NCI-H146 treated with DMSO at 0.1 percent for 48 hours (cell line): Measurements from ENCODE around the gene ARHGAP26.

Experiments used
- DNase-seq: peaks from one replicate; lab custom pipeline; 2025; ENCODE audit not compliant: unreplicated experiment; lab: John Stamatoyannopoulos, UW

The ARHGAP26 gene

DNA sequence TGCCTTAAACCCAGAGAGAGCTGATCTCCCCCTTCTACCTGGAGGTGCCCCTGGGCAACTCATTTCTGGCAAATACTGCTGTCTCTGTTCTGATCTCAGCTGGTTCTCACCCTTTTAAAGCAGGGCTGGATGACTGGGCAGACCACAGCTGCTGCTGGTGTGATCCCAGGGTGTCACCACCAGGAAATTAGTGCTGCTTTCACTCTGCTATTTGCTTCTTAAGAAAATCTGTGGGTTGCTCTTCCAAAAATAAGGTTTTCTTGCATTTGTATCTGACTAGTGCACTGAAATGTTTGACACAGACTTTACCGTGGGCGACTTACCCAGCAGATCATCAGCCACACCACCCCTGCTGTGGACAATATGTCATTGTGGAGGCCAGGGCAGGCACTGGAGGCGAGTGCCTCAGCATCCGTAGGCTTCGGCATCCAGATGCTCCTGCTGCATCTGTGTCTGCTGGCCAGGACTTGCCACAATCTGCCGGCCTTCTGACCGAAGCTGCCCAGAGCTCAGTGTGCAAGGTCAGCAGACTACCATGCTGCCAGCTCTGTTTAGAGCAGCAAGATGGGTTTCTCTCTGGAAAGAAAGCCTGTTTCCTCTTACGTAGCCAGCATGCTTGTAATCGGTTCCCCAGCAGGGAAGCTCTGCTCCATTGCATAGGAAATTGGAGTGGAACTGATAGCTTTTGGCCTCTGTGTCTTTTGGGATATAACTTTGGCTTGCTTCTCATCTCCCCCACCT is 13.6 kb downstream of the ARHGAP26 start:
- no peak for DNase-seq

DNA sequence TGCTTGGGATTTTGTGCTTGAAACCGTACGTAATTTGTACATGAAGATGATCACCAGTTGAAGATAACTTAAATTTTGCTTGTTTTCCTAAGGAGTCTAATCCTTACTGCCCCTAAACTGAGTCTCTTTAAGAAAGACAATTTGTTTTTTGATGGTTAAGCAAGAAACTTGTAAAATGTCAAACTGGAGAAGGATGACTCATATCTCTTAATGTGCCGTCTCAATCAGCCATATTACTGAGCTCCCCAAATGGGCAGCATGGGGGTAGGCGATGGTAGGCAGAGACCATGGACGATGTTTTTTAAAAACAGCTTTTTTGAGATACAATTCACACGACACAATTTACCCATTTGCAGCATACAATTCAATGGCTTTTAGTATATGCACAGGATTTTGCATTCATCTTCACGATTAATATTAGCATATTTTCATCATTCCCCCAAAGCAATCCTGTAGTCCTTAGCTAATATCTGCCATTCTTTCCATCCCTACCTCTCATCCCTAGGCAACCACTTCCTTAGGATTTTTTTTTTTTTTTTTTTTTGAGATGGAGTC is 14.3 kb downstream of the ARHGAP26 start:
- no peak for DNase-seq

DNA sequence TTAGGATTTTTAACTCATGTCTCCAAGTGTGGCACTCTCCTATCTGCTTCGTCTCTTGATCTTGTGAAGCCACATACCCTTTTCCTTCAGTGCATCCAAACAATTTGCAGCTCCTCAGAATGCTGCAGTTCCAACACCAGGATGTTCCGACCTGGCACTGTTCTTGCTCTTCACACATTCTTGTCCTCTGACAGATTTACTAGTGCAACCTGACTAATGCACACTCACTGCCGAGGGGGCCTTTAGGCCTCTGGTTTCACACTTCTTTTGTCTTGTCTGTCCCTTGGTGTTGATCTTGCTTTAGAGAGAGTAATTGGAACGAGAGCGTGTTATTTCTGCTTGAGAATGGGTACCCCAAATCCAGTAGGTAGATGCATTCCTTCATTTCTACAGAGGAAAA is 15.0 kb downstream of the ARHGAP26 start:
- DNase-seq: no peak

DNA sequence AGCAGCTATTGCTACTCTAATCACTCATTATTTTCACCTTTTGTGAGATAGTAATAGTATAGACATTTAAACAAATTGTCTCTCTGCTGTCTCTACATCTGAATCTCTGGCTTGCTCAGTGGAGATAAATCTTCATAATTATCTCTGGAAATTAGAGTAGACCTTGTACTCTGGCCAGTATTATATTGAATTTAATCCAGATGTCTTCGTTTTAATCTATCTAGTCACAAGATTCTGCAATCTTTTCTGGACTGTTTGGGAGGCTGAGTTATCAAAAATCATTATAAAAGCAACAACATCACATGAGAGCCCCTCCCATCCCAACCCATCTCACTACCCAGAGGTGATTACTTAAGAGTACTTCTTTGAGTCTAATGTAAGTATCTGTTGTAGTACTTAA is 19.0 kb downstream of the ARHGAP26 start:
- DNase-seq: no peak

DNA sequence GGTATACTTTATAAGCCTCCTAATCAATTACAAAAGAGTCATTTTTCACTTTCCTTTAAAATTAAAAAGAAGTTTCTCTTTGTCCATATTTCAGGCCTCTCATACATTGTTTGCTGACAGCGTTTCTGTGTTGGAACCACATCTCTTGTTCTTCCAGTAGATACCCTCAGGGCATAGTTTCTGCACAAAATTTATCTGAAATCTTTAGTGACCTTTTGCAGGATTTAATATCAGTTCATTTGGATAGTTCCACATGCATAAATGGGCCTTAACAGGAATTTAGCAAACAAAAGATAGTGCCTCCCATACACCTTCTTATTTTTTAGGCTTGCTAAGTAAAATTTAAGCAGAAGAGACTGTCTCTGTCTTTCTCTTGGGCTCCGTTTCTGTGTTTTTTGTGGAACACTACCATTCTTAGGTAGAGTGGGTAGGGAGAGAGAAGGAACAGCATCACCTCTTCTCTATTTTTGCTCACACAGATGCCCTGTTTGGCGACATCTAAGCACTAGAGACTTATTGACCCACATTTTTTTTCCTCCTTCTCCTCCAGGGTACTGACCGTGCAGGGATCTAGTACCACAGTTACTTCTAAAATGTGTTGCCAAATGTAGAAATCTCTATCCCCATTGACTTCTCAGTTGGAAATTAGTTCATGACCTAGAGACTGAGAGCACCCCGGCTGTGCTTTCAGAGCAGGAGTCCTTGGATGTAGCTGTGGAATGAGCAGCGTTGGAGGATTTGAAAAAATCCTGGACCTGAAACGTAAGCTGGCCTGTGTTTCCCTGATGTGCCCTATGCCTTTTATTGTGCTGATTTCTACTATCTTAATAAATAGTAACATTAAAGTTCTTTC is 22.1 kb downstream of the ARHGAP26 start:
- DNase-seq: no peak

DNA sequence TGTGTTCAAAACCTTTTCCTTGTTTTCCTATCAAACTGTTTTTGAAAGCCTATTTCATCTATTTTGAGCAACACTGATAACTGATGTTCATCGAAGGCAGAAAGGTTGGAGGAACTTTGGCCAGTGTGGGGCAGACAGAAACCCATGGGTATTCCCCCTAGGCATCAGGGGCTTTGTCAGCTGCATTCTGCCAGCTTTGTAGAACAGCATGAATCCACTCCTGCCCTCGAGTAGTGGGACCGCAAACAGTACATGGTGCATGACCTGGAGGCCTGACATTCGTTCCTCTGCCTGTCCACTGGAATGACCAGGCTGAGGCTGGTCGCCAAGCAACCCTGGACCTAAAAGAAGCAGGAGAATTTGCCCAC is 22.7 kb downstream of the ARHGAP26 start:
- no peak for DNase-seq

DNA sequence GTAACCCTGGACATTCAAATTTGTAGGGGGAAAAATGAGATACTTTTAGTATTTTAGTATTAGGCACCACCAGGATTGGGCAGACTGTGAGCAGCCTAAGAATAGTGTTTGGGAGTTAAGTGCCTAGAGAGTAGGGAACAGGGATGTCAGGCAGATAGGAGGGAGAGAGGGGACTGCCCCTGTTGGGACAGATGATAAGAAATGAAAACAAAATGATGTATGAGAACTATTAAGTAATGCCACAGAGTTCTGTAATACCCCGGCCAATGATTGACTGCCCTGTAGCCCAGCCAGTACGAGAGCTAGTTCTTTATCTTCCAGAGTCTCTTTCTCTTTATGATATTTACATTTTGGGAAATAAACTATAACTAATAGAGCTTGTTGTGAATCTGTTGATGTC is 24.4 kb downstream of the ARHGAP26 start:
- no peak for DNase-seq

DNA sequence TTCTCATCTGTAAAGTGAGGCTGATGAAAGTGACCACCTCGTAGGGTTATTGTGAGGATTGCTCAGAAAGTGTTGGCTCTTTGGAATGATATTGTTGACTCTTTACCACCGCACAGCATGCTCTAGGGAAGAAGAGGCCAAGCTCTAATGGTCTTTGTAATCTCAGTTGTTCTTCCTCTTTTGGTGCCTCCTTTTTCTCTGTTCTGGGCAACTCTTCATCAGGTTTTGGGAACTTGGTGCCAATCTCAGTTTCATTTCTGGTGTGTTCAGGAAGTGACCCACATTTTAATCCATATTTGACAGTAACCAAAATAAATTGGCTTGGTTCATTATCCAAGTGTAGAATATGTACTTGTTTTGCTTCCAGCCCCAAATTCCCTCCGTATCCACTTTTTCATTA is 25.1 kb downstream of the ARHGAP26 start:
- DNase-seq: no peak

DNA sequence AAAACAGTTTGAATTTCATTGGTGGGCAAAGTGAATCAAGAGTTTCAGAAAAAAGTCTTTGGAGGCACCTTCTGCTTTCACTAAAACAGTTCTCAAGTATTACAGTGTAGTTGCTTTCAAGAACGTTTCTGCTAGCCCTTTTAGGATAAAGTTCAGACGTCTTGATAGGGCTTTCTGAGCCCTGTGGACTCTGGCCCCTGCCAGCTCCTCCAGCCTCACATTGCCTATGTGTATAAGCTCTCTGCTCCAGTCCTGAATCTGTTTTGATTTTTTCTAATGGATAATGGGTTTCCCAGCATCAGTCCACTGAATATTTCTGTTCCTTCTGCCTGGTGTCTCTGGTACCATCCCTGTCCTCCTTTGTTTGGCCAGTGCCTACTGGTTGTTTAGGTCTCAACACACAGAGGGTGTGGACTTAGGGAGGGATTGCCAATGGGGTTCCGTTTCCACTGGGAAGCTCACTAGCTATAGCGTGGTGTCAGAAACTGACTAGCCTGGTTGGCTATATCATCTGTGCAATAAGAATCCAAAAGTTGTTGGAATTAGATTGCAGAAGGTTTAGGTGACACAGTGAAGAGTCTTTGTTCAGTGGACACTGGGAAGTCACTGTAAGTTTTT is 26.4 kb downstream of the ARHGAP26 start:
- DNase-seq: no peak

DNA sequence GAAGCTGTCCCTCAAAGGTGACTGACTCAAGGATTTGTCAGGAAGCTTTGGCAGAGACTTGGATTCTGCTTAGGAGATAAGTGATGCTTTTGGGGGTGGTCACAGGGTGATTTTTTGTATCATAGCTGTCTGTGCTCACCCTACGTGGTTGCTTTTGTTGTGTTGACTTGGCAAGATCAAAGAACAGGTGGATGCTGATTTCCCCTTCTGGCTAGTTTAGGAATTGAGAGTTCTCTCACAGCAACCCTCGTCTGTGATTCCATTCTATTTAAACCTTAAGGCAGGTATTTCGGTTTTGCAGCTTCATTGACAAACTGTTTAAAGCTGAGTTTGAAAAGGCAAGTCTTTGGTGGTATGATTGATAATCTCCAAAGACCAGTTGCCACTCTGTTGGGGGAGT is 27.2 kb downstream of the ARHGAP26 start:
- DNase-seq: no peak

DNA sequence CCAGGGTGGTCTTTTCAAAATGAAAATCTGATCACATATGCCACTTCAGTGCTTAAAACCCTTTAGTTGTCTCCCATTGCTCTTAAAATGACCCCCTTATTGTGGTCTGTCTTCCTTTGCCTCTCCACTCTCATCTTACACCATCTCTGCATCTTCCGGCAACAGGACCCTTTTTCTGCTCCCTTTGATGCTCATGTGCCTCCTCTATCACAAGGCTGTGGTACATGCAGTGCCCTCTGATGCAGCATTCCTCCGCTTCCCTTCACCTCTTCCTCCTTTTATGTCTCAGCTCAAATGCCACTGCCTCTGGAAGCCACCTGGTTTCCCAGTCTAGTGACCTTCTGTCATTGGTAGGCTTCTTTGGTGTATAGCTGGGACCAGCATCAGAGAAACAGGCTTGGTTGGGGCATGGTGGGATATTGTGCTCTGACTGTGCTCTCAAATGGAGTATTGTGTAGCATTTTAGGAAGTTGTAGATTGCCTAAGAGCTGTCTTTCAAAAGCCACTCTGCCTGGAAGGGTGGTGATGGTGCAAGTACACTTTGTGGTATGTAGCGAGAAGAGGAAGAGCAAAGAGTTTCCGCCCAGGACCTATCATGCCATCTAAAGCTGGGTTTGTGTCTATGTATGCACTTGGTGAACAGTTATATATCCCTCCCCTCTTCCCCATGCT is 28.1 kb downstream of the ARHGAP26 start:
- no peak for DNase-seq

DNA sequence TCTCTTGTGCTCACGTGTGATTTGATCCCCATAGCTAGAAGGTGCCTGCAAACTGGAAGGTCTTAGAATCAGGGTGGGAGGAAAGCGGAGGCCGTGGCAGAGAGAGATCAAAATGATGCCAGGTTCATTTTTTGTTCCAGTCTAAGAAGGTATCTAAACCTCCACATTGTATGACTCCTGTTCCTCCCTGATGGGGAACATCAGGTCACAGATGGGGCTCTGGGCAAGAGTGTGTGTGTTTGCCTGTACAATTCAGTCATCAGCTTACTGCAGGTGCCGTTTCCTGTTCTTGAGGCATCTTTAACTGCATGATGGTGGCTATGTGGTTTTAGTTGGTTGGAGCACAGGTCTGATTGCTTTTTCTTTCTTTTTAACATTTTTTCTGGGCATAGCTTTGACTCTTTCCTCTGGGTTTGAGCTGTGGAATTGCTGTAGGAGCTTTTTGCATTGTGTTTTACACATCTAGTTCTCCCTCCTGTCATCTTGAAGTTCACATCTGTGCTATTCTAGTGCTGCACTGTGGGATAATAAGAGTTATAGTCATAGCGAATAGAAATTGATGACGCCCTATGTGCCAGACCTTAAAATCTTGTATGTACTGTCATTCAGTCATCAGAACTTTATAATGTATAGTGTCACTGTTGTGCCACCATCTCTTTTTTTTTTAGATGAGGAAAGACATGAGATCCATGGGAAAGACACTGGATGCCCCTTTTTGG is 30.8 kb downstream of the ARHGAP26 start:
- DNase-seq: no peak

DNA sequence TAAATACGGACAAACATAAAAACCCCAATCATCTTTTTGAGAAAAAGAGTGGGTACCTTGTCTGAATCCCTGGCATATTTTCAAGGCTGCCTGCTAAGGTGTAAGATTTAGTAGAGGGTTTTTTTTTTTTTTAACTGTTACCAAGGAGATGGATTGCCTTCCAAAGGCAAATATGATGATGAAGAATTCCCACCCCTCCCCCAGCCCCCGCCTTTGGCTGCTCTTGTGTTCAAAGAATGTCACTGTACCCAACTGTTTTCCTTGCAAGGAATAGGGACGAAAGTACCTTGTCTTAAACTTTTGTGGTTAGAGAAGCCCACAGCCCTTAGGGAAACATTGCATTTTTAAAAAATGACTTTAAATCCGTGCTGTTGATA is 31.3 kb downstream of the ARHGAP26 start:
- DNase-seq: no peak

DNA sequence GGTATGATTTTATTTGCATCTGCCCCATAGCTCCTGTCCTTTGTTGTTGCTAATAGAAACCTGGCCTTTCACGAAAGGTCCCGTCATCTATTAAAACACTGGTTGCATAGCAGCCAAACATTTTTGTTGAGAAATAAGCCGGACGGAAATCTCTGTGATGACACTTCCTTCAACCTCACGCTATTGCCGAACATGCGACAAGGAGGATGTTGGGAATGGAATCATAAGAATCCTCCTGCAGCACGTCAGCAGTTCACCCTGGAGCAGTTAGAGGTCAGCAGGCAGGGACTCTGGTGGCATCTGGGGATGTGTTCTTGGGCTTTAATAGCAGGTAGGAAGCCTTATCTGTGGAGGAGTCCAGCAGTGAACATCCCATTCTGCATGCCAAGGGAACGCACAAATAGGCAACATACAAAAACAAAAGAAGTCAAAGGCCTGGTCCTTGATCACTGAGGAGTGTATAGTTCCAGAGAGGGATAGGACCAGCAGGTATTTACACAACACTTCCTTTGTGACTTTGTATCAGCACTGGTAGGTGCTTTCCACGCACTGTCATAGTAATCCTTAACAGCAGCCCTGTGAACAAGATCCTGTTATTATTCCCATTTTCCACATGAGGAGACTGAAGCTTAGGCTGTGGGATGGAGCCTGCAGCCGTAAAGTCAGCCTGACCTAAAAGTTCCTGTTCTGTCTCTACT is 33.4 kb downstream of the ARHGAP26 start:
- DNase-seq: no peak

DNA sequence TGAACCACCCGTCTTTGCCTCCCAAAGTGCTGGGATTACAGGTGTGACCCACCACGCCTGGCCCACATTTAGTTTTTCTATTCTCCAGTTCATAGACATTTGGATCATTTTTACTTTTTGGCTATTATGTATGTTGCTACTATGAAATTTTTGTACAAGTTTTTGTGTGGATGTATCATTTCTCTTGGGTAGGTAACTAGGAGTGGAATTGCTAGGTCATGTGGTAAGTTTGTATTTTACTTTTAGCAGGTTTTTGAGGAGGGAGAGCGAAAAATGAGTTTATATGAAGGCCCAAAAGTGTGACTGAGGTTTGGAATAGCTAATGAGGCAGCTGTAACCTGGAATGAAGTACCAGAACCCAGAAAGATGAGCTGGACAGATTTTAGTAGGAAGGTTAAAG is 35.2 kb downstream of the ARHGAP26 start:
- no peak for DNase-seq

DNA sequence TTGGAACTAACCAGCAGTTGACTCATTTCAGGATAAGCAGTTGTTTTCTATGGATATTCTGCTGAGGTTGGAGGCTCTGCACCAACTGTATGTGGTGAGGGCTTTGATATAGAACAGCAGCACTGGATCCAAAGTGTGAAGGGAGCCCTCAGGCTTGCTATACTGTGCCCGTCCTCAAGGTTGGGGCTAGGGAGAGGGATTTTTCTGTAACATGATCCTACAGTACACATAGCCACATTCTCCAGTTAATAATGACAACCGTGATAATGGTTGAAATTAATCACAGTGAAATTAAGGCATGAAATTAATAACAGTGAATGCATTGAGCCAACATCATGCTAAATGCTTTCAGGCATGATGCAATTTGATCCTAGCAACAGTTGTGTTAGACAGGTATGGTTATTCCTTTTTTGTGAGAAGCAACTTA is 36.7 kb downstream of the ARHGAP26 start:
- DNase-seq: no peak

DNA sequence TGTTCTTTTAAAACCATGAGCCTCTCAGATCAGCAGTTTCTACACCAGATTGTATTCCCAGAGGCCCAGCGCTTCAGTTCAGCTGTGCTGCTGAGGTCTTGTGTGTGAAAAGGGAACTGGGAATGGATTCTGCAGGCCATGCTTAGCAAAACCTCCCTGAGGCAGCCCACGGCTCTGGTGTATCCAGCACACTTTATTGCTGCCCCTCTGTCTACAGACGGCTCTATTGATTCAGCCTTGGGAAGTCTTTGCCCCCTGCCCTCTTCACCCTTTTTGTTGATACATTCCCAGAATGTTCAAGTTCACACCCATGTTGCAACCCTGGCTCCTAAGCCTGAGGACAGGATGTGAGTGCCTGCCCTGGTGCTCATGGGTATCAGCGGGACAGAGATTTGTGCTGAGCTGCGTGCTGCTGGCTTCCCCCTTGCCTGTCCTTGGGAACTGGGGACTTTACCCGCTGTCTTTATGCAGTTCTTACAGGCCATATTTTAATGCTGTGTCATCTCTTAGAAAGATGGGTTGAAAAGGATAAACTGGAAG is 37.3 kb downstream of the ARHGAP26 start:
- no peak for DNase-seq

DNA sequence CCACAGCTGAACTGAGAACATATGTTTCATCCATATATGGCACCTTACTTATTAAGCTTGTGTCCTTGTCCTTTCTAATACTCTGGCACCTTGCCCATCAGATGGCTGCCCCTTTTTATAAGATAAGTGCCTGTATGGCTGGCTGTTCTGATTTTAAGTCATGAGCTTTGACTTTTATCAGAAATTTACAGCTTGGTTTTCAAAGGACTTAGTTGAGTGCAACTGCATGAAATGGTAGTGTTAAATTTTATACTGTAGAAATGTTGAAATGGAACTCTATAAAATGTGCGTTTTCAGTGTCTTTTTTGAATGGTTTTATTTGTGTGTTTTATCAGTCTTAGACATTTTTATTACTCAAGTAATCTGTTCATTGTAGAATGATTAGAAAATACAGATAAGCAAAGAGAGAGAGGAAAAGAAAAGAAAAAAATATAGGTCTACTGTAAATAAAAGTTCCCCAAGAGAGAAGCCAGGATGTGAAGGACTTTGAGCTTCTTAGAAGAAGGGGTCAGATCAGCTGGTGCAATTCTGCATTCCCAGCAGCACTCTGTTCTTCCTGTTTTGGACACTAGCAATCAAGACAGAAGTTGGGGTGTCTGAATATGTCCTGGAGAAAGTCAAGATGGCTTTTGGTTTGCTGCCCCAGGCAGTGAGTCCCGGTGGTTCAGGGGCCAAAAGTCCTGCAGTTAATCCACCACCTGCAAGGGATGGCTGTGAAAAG is 38.9 kb downstream of the ARHGAP26 start:
- DNase-seq: no peak

DNA sequence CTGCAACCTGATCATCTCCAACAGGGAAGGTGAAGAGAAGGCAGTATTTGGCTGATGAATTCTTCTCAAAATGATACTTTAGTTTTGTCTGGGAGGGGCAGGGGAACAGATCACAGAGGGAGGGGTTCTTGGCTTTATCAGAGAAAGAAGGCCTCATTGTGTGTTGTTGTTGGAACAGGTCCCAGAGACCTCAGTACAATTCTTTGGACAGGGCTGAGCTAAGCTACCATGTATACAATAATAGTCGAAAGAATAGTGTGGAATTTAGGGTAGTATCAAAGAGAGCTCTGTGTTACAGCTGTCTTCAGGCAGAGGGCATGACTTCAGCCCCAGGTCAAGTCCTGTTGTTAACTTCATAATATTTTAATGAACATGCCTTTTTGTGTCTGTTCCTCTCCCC is 39.9 kb downstream of the ARHGAP26 start:
- DNase-seq: no peak
